K562 (cell line): Measurements from ENCODE around the gene CCNL2. TPM values are rescaled to one million over a fixed set of nuclear protein-coding genes. Genes with fewer than 3 reads are reported as not detected.
A peak's percentile ranks its signal among the peaks of the same experiment; 100 is the strongest.

Experiments
- ARID1B ChIP-seq: fragments of 450-650 bp; IDR thresholded peaks from 2 replicates; pipeline ENCODE4 v1.6.1; 2016; ENCODE audit warnings: antibody characterized with exemption, mild to moderate bottlenecking, inconsistent platforms
- ATF1 ChIP-seq, 2 experiments: fragments of 450-650 bp in 1 of 2; IDR thresholded peaks; 2 replicates each; pipeline ENCODE4 v1.6.1; 2016; ENCODE audit warnings: missing compliant biosample characterization in 1 of 2, missing genetic modification characterization in 1 of 2
- CBFA2T2 ChIP-seq: fragments of 450-650 bp; conservative IDR thresholded peaks from 2 replicates; pipeline ENCODE4 v1.6.1; 2017; ENCODE audit warnings: mild to moderate bottlenecking
- CBFB ChIP-seq: sonication (generic); formaldehyde crosslinking; IDR thresholded peaks from 2 replicates; pipeline ENCODE4 v1.4.0; 2020; ENCODE audit warnings: mild to moderate bottlenecking, missing genetic modification reagents
- CHD2 ChIP-seq: IDR thresholded peaks from 2 replicates; pipeline ENCODE4 v1.6.1; 2011; ENCODE audit warnings: low read depth, low read length
- HBP1 ChIP-seq: fragments of 450-650 bp; formaldehyde crosslinking; IDR thresholded peaks from 2 replicates; pipeline ENCODE4 v1.4.0; 2022; ENCODE audit warnings: missing genetic modification characterization
- HES1 ChIP-seq: fragments of 450-650 bp; IDR thresholded peaks from 2 replicates; pipeline ENCODE4 v1.6.1; 2016; ENCODE audit warnings: low read depth, mild to moderate bottlenecking, moderate library complexity
- L3MBTL2 ChIP-seq: fragments of 450-650 bp; IDR thresholded peaks from 2 replicates; pipeline ENCODE4 v1.6.1; 2016; ENCODE audit warnings: mild to moderate bottlenecking, moderate library complexity
- LCOR ChIP-seq: sonication (generic); formaldehyde crosslinking; IDR thresholded peaks from 2 replicates; pipeline ENCODE4 v1.8.0; 2022; ENCODE audit warnings: mild to moderate bottlenecking, missing genetic modification reagents
- POLR2G ChIP-seq: fragments of 200-400 bp; formaldehyde crosslinking; IDR thresholded peaks from 2 replicates; pipeline ENCODE4 v1.6.1; 2017; ENCODE audit warnings: low read depth, mild to moderate bottlenecking, antibody characterized with exemption, low read length, moderate library complexity
- POLR2H ChIP-seq: IDR thresholded peaks from 2 replicates; pipeline ENCODE4 v1.6.1; 2016; ENCODE audit warnings: missing genetic modification characterization, low read depth, mild to moderate bottlenecking, control low read depth, missing compliant biosample characterization, moderate library complexity
- POLR3A ChIP-seq: IDR thresholded peaks from 2 replicates; pipeline ENCODE4 v1.6.1; 2011; ENCODE audit warnings: borderline replicate concordance, mild to moderate bottlenecking, moderate library complexity; ENCODE audit not compliant: insufficient read length, insufficient read depth; ENCODE audit errors: extremely low read depth
- PRPF4 ChIP-seq: fragments of 200-400 bp; formaldehyde crosslinking; IDR thresholded peaks from one replicate; pipeline ENCODE4 v1.6.1; 2017; ENCODE audit warnings: low read length, low read depth, mild to moderate bottlenecking; ENCODE audit not compliant: insufficient read depth, poor library complexity, severe bottlenecking
- PTRF ChIP-seq: fragments of 450-650 bp; IDR thresholded peaks from 2 replicates; pipeline ENCODE4 v1.6.1; 2016; ENCODE audit warnings: mild to moderate bottlenecking, missing genetic modification characterization, missing compliant biosample characterization
- RBFOX2 ChIP-seq: fragments of 200-400 bp; formaldehyde crosslinking; IDR thresholded peaks from 2 replicates; pipeline ENCODE4 v1.6.1; 2017; ENCODE audit warnings: low read depth, mild to moderate bottlenecking, low read length, moderate library complexity
- RHOXF2B ChIP-seq: fragments of 250-450 bp; sonication (Bioruptor Pico); conservative IDR thresholded peaks from 2 replicates; pipeline ENCODE4 v1.5.1; 2021
- SOX6 ChIP-seq: fragments of 450-650 bp; IDR thresholded peaks from 2 replicates; pipeline ENCODE4 v1.6.1; 2014; ENCODE audit warnings: mild to moderate bottlenecking
- TBP ChIP-seq: optimal IDR thresholded peaks from 2 replicates; pipeline ENCODE3; 2011; ENCODE audit warnings: low read depth, low read length, improper control_type of control experiment
- USF1 ChIP-seq: sonication (generic); formaldehyde crosslinking; IDR thresholded peaks from 2 replicates; pipeline ENCODE4 v1.9.0; 2022; ENCODE audit warnings: mild to moderate bottlenecking, missing genetic modification reagents
- WHSC1 ChIP-seq: IDR thresholded peaks from one replicate; pipeline ENCODE4 v1.6.1; 2012; ENCODE audit warnings: low read length, control low read depth, inconsistent platforms
- ZNF217 ChIP-seq: sonication (generic); formaldehyde crosslinking; IDR thresholded peaks from 2 replicates; pipeline ENCODE4 v1.8.0; 2022; ENCODE audit warnings: mild to moderate bottlenecking, missing genetic modification reagents
- ZNF41 ChIP-seq: fragments of 250-450 bp; sonication (Bioruptor Pico); conservative IDR thresholded peaks from 2 replicates; pipeline ENCODE4 v1.4.0; 2020; ENCODE audit warnings: mild to moderate bottlenecking
- ZNF584 ChIP-seq: fragments of 200-800 bp; sonication (Bioruptor generic); IDR thresholded peaks from 2 replicates; pipeline ENCODE4 v1.6.1; 2016; ENCODE audit warnings: low read depth, mild to moderate bottlenecking, missing genetic modification characterization, missing compliant biosample characterization
- ZNF644 ChIP-seq: fragments of 200-800 bp; sonication (Bioruptor generic); IDR thresholded peaks from 2 replicates; pipeline ENCODE4 v1.6.1; 2016; ENCODE audit warnings: low read depth, missing genetic modification characterization, missing compliant biosample characterization
- polyA plus RNA-seq, 8 experiments: library from polyadenylated mRNA; depleted of rRNA in 4 of 8; stranded (reverse) in 5 of 8; unstranded in 3 of 8; fragments of >200 nt; fragmentation: Nextera tagmentation in 2 of 8; fragmentation: Illumina TruSeq in 1 of 8; extraction: Ambion mirVana in 2 of 8; extraction: Trizol in 1 of 8; gene quantifications; 2 replicates each; pipeline versions ENCODE4 v1.2.1 to v1.2.3, GENCODE V29; 2011 to 2014; ENCODE audit warnings: inconsistent platforms in 1 of 8, missing spikeins in 1 of 8
- total RNA-seq, 7 experiments: library from RNA; depleted of rRNA in 6 of 7; stranded (reverse); fragments of >200 nt in 6 of 7; fragmentation: Illumina TruSeq in 2 of 7; extraction: Trizol in 2 of 7; gene quantifications; 2 replicates each; pipeline versions ENCODE4 v1.2.1 to v1.2.3, GENCODE V29; 2011 to 2021; ENCODE audit warnings: low replicate concordance in 1 of 7
- TF ChIP-seq, protein P1 (sequence below): fragments of 450-650 bp; conservative IDR thresholded peaks from 2 replicates; pipeline ENCODE4 v1.6.1; 2016; ENCODE audit warnings: missing genetic modification characterization, low read depth, mild to moderate bottlenecking, control low read depth, missing compliant biosample characterization

The CCNL2 gene
- total and polyA plus RNA-seq, 9 of the 15 experiments (the other 6 are each of a cell fraction or from before 2014, with no cell fraction given): 2.8 to 287 (median 94.5) TPM

DNA sequence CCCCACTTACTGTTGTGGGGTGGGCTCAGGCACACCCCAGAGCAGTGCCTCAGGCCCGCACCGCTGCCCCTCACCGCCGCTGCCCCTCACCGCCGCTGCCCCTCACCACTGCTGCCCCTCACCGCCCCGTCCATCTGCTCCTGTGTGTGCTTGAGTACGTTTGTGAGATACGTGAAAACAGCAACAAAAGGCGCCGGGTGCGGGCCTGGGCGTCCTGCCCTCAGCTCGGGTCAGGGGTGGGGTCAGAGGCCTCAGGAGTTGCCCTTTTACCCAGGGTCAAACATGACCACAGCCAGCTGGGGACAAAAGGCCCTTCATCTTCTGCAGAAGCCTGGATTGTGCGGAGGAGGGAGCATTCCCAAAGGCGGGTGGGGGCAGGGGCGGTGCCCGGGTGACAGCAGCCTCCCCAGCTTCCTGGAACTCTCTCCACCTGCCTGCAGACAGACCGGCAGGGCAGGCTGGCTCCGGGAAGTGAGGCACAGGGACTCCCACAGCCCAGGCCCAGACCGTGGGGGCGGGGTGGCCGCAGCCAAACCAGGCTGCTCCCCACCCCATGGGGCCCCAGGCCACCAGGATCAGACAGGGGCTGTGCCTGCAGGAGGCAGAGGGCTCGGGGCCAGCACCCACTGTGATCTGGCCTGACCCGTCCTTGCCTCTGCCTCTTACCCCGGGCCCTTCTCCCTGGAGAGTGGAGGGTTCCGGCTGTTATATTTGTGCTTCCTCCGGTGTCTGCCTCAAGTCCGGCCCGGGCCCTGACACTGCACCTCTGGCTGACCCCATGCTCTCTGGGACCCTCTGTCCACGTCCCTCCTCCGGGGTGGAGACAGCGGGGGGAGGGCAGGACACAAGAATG lies 34.0 kb upstream of the CCNL2 start (continued):
- TF ChIP-seq HES1 (0 out of 2 replicates have a peak, but pooled peaks have one; percentile 41), HBP1 (CRISPR knock-in tag) (peak; percentile 61; the same call in 1 of the 2 replicates), ARID1B (peak; percentile 59; the same call in 1 of the 2 replicates), WHSC1 (no peak), ZNF41 (CRISPR knock-in tag) (0 out of 2 replicates have a peak, but pooled peaks have one; percentile 12), SOX6 (peak; percentile 85), CBFB (CRISPR knock-in tag) (no peak), CHD2 (no peak), ZNF584 (CRISPR knock-in tag) (no peak), USF1 (CRISPR knock-in tag) (no peak), RBFOX2 (peak; percentile 70), L3MBTL2 (peak; percentile 75), PTRF (tag) (no peak), PRPF4 (no peak), CBFA2T2 (peak; percentile 52; the same call in 1 of the 2 replicates), ATF1 (CRISPR knock-in tag; IDR thresholded peaks at IDR 0.05) (no peak), ATF1 (tag; IDR thresholded peaks at IDR 0.05) (peak; percentile 41; the same call in 1 of the 2 replicates), ZNF644 (0 out of 2 replicates have a peak, but pooled peaks have one; percentile 45), RHOXF2B (CRISPR knock-in tag) (no peak), LCOR (CRISPR knock-in tag) (no peak), POLR3A (no peak), POLR2G (peak; percentile 79), ZNF217 (no peak), POLR2H (tag) (no peak), TBP (no peak)
- TF ChIP-seq, protein P1, sequence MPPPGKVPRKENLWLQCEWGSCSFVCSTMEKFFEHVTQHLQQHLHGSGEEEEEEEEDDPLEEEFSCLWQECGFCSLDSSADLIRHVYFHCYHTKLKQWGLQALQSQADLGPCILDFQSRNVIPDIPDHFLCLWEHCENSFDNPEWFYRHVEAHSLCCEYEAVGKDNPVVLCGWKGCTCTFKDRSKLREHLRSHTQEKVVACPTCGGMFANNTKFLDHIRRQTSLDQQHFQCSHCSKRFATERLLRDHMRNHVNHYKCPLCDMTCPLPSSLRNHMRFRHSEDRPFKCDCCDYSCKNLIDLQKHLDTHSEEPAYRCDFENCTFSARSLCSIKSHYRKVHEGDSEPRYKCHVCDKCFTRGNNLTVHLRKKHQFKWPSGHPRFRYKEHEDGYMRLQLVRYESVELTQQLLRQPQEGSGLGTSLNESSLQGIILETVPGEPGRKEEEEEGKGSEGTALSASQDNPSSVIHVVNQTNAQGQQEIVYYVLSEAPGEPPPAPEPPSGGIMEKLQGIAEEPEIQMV (tag): no peak
